Measurements from ENCODE around the gene ERCC1. TPM values are rescaled to one million over a fixed set of nuclear protein-coding genes. Genes with fewer than 3 reads are reported as not detected.

Gene ERCC1
- total RNA-seq, 1 experiment from 2014 or later, result 121 TPM

DNA sequence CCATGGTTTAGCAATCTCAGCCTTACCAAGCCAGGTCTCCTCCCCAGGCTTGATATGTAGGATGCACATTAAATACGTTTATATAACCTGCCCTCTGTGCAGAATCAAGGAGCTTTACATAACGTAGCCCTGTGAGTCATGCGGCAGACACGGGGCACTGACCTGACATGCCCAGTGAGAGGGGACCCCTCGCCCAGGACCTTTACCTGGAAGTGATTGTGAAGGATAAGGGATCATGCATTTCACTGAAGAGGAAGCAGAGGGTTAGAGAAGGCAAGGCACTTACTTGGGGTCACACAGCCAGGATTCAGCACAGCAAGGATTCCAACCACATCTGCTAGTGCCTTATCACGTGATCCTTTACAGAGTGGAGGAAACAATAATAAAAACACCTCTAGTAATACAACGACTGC lies 25.2 kb upstream of the ERCC1 start:
- H3K4me3 ChIP-seq (ENCODE audit: low read length), result peak overlapping the region; percentile 85; the same call in 1 of the 2 replicates
- H4K20me1 ChIP-seq (ENCODE audit: insufficient read depth, low read depth, low read length), result no peaks in the 10 kb centered on the region
- H3K4me2 ChIP-seq (ENCODE audit: low read depth, low read length, poor library complexity, severe bottlenecking), result peak overlapping the region; percentile 88
- no peak overlapping the region for H2AFZ ChIP-seq (ENCODE audit: low read length)
- peaks cover 39% of the 10 kb centered on the region for H3K4me1 ChIP-seq (ENCODE audit: low read length)
- H3K79me2 ChIP-seq (ENCODE audit: low read length), result peaks cover 10% of the 10 kb centered on the region; the same call in 1 of the 2 replicates
- H3K9me2 ChIP-seq (replicated peaks; ENCODE audit: insufficient read depth, low read length), result no peaks in the 10 kb centered on the region
- peak overlapping the region; percentile 86 for H3K9ac ChIP-seq (ENCODE audit: low read length)
- no peak for DNase-seq
- no peak overlapping the region for H3K27ac ChIP-seq (ENCODE audit: low read length)
- 0 out of 2 replicates have a peak, but pooled peaks cover 3% of the 10 kb centered on the region for H3K27me3 ChIP-seq (ENCODE audit: low read length)
- H3K9me3 ChIP-seq (ENCODE audit: low read length), result no peaks in the 10 kb centered on the region
- no peaks in the 10 kb centered on the region for H3K36me3 ChIP-seq (ENCODE audit: insufficient read depth, low read length)

DNA sequence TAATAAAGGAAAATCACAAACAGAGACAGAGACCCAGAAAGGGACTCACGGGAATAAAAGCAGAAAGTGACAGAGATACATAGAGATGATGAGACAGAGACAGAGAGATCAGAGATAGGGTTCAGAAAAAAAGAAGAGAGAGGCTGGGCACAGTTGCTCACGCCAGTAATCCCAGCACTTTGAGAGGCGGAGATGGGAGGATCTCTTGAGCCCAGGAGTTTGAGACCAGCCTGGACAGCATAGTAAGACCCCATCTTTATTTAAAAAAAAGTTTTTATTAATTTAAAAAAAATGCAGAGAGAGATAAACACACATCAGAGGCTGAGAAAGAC lies 24.7 kb upstream of the ERCC1 start:
- Histone ChIP-seq H3K36me3 (ENCODE audit: insufficient read depth, low read length) (no peaks in the 10 kb centered on the region), H3K4me3 (ENCODE audit: low read length) (no peak overlapping the region), H3K79me2 (ENCODE audit: low read length) (peaks cover 10% of the 10 kb centered on the region; the same call in 1 of the 2 replicates), H3K9me3 (ENCODE audit: low read length) (no peaks in the 10 kb centered on the region), H3K9ac (ENCODE audit: low read length) (no peak overlapping the region), H3K9me2 (replicated peaks; ENCODE audit: insufficient read depth, low read length) (no peaks in the 10 kb centered on the region), H2AFZ (ENCODE audit: low read length) (no peak overlapping the region), H4K20me1 (ENCODE audit: insufficient read depth, low read depth, low read length) (no peaks in the 10 kb centered on the region), H3K4me1 (ENCODE audit: low read length) (peaks cover 44% of the 10 kb centered on the region), H3K27ac (ENCODE audit: low read length) (no peak overlapping the region), H3K27me3 (ENCODE audit: low read length) (0 out of 2 replicates have a peak, but pooled peaks cover 3% of the 10 kb centered on the region), H3K4me2 (ENCODE audit: low read depth, low read length, poor library complexity, severe bottlenecking) (no peak overlapping the region)
- DNase-seq, result no peak

DNA sequence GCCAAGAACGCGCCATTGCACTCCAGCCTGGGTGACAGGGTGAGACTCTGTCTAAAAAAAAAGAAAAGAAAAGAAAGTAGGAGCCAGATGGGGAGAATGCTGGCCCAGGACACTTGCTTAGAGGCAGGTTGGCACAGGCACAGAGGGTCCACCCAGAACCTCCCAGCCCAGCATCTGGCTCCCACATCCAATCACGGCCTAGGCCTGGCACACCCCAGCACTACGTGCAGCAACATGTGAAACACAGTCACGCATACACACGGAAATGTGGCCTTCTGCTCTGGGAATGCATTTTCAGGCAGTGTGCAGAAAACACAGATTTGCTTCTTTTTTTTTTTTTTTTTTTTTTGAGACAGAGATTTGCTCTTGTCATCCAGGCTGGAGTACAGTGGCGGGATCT lies 23.2 kb upstream of the ERCC1 start:
- Histone ChIP-seq H3K9me3 (ENCODE audit: low read length) (no peaks in the 10 kb centered on the region), H4K20me1 (ENCODE audit: insufficient read depth, low read depth, low read length) (no peaks in the 10 kb centered on the region), H3K4me3 (ENCODE audit: low read length) (no peak overlapping the region), H3K27ac (ENCODE audit: low read length) (no peak overlapping the region), H3K79me2 (ENCODE audit: low read length) (peaks cover 10% of the 10 kb centered on the region; the same call in 1 of the 2 replicates), H3K4me1 (ENCODE audit: low read length) (peaks cover 55% of the 10 kb centered on the region), H3K36me3 (ENCODE audit: insufficient read depth, low read length) (no peaks in the 10 kb centered on the region), H3K9ac (ENCODE audit: low read length) (no peak overlapping the region), H3K27me3 (ENCODE audit: low read length) (0 out of 2 replicates have a peak, but pooled peaks cover 3% of the 10 kb centered on the region), H2AFZ (ENCODE audit: low read length) (no peak overlapping the region), H3K9me2 (replicated peaks; ENCODE audit: insufficient read depth, low read length) (no peaks in the 10 kb centered on the region), H3K4me2 (ENCODE audit: low read depth, low read length, poor library complexity, severe bottlenecking) (no peak overlapping the region)
- no peak for DNase-seq

- peak; percentile 75 for DNase-seq
- H3K9me3 ChIP-seq (ENCODE audit: low read length), result no peaks in the 10 kb centered on the region
- H2AFZ ChIP-seq (ENCODE audit: low read length), result no peak overlapping the region
- no peak overlapping the region for H3K4me3 ChIP-seq (ENCODE audit: low read length)
- no peak overlapping the region for H3K9ac ChIP-seq (ENCODE audit: low read length)
- no peaks in the 10 kb centered on the region for H3K9me2 ChIP-seq (replicated peaks; ENCODE audit: insufficient read depth, low read length)
- no peaks in the 10 kb centered on the region for H3K36me3 ChIP-seq (ENCODE audit: insufficient read depth, low read length)
- H3K4me2 ChIP-seq (ENCODE audit: low read depth, low read length, poor library complexity, severe bottlenecking), result no peak overlapping the region
- H3K27ac ChIP-seq (ENCODE audit: low read length), result no peak overlapping the region
- peaks cover 49% of the 10 kb centered on the region for H3K4me1 ChIP-seq (ENCODE audit: low read length)
- 0 out of 2 replicates have a peak, but pooled peaks cover under 1% of the 10 kb centered on the region for H3K27me3 ChIP-seq (ENCODE audit: low read length)
- H3K79me2 ChIP-seq (ENCODE audit: low read length), result peaks cover 10% of the 10 kb centered on the region; the same call in 1 of the 2 replicates
- H4K20me1 ChIP-seq (ENCODE audit: insufficient read depth, low read depth, low read length), result no peaks in the 10 kb centered on the region
Measured at GRCh38 chr19:45446295-45446694, 22.6 kb upstream of the ERCC1 start.

- DNase-seq, result no peak
- H4K20me1 ChIP-seq (ENCODE audit: insufficient read depth, low read depth, low read length), result no peaks in the 10 kb centered on the region
- peaks cover 55% of the 10 kb centered on the region for H3K4me1 ChIP-seq (ENCODE audit: low read length)
- peak overlapping the region; percentile 73 for H3K4me2 ChIP-seq (ENCODE audit: low read depth, low read length, poor library complexity, severe bottlenecking)
- H2AFZ ChIP-seq (ENCODE audit: low read length), result no peak overlapping the region
- H3K27me3 ChIP-seq (ENCODE audit: low read length), result no peaks in the 10 kb centered on the region
- H3K4me3 ChIP-seq (ENCODE audit: low read length), result peak overlapping the region; percentile 74; the same call in 1 of the 2 replicates
- H3K9me2 ChIP-seq (replicated peaks; ENCODE audit: insufficient read depth, low read length), result no peaks in the 10 kb centered on the region
- H3K36me3 ChIP-seq (ENCODE audit: insufficient read depth, low read length), result no peaks in the 10 kb centered on the region
- peaks cover 10% of the 10 kb centered on the region; the same call in 1 of the 2 replicates for H3K79me2 ChIP-seq (ENCODE audit: low read length)
- peak overlapping the region; percentile 81; the same call in 1 of the 2 replicates for H3K9ac ChIP-seq (ENCODE audit: low read length)
- peak overlapping the region; percentile 90 for H3K27ac ChIP-seq (ENCODE audit: low read length)
- no peaks in the 10 kb centered on the region for H3K9me3 ChIP-seq (ENCODE audit: low read length)
Measured at GRCh38 chr19:45445139-45445538, 21.4 kb upstream of the ERCC1 start.

- H3K9me3 ChIP-seq (ENCODE audit: low read length), result no peaks in the 10 kb centered on the region
- H2AFZ ChIP-seq (ENCODE audit: low read length), result peak overlapping the region; percentile 81; the same call in 1 of the 2 replicates
- DNase-seq, result peak; percentile 96
- H3K79me2 ChIP-seq (ENCODE audit: low read length), result peaks cover 6% of the 10 kb centered on the region; the same call in 1 of the 2 replicates
- H3K27ac ChIP-seq (ENCODE audit: low read length), result peak overlapping the region; percentile 90
- H4K20me1 ChIP-seq (ENCODE audit: insufficient read depth, low read depth, low read length), result no peaks in the 10 kb centered on the region
- peak overlapping the region; percentile 73 for H3K4me2 ChIP-seq (ENCODE audit: low read depth, low read length, poor library complexity, severe bottlenecking)
- H3K9me2 ChIP-seq (replicated peaks; ENCODE audit: insufficient read depth, low read length), result no peaks in the 10 kb centered on the region
- H3K4me3 ChIP-seq (ENCODE audit: low read length), result peak overlapping the region; percentile 74
- no peaks in the 10 kb centered on the region for H3K27me3 ChIP-seq (ENCODE audit: low read length)
- no peaks in the 10 kb centered on the region for H3K36me3 ChIP-seq (ENCODE audit: insufficient read depth, low read length)
- peaks cover 52% of the 10 kb centered on the region for H3K4me1 ChIP-seq (ENCODE audit: low read length)
- peak overlapping the region; percentile 81 for H3K9ac ChIP-seq (ENCODE audit: low read length)
Measured at GRCh38 chr19:45444318-45445041, 20.8 kb upstream of the ERCC1 start.

- Histone ChIP-seq H3K4me3 (ENCODE audit: low read length) (peak overlapping the region; percentile 74), H3K79me2 (ENCODE audit: low read length) (peaks cover under 1% of the 10 kb centered on the region; the same call in 1 of the 2 replicates), H3K4me1 (ENCODE audit: low read length) (peaks cover 49% of the 10 kb centered on the region), H3K9me2 (replicated peaks; ENCODE audit: insufficient read depth, low read length) (no peaks in the 10 kb centered on the region), H3K4me2 (ENCODE audit: low read depth, low read length, poor library complexity, severe bottlenecking) (peak overlapping the region; percentile 73), H4K20me1 (ENCODE audit: insufficient read depth, low read depth, low read length) (no peaks in the 10 kb centered on the region), H3K9ac (ENCODE audit: low read length) (peak overlapping the region; percentile 81), H3K27ac (ENCODE audit: low read length) (peak overlapping the region; percentile 90), H3K9me3 (ENCODE audit: low read length) (no peaks in the 10 kb centered on the region), H3K36me3 (ENCODE audit: insufficient read depth, low read length) (no peaks in the 10 kb centered on the region), H2AFZ (ENCODE audit: low read length) (no peak overlapping the region; the same call in 1 of the 2 replicates), H3K27me3 (ENCODE audit: low read length) (no peaks in the 10 kb centered on the region)
- DNase-seq, result peak; percentile 95
Measured at GRCh38 chr19:45443462-45444317, 20.0 kb upstream of the ERCC1 start.

Data from Karpas-422 (cell line).